ENCODE data around the gene CEP112.

CEP112 gene

GRCh38 chr17:65655706-65656105 is 536.2 kb downstream of the CEP112 start:
- no peak for TF ChIP-seq POLR2A (IDR thresholded peaks at IDR 0.05; ENCODE audit: extremely low read depth, insufficient read length)
- TF ChIP-seq CTCF (IDR thresholded peaks at IDR 0.05; ENCODE audit: low read depth, low read length), result no peak
- TF ChIP-seq, protein P1, sequence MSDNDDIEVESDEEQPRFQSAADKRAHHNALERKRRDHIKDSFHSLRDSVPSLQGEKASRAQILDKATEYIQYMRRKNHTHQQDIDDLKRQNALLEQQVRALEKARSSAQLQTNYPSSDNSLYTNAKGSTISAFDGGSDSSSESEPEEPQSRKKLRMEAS (IDR thresholded peaks at IDR 0.05; ENCODE audit: low read depth, low read length), result no peak
- no peak for TF ChIP-seq MYC (IDR thresholded peaks at IDR 0.05; ENCODE audit: low read depth, low read length)
- DNase-seq (ENCODE audit: low read depth), result no peak
- no peak overlapping the region for H3K4me3 ChIP-seq (ENCODE audit: low read depth, low read length)

GRCh38 chr17:65644545-65644944 is 547.4 kb downstream of the CEP112 start:
- TF ChIP-seq MYC (IDR thresholded peaks at IDR 0.05; ENCODE audit: low read depth, low read length), result no peak
- no peak for TF ChIP-seq CTCF (IDR thresholded peaks at IDR 0.05; ENCODE audit: low read depth, low read length)
- TF ChIP-seq, protein P1 (IDR thresholded peaks at IDR 0.05; ENCODE audit: low read depth, low read length), result no peak
- no peak for TF ChIP-seq POLR2A (IDR thresholded peaks at IDR 0.05; ENCODE audit: extremely low read depth, insufficient read length)
- DNase-seq (ENCODE audit: low read depth), result no peak
- H3K4me3 ChIP-seq (ENCODE audit: low read depth, low read length), result no peak overlapping the region

DNA sequence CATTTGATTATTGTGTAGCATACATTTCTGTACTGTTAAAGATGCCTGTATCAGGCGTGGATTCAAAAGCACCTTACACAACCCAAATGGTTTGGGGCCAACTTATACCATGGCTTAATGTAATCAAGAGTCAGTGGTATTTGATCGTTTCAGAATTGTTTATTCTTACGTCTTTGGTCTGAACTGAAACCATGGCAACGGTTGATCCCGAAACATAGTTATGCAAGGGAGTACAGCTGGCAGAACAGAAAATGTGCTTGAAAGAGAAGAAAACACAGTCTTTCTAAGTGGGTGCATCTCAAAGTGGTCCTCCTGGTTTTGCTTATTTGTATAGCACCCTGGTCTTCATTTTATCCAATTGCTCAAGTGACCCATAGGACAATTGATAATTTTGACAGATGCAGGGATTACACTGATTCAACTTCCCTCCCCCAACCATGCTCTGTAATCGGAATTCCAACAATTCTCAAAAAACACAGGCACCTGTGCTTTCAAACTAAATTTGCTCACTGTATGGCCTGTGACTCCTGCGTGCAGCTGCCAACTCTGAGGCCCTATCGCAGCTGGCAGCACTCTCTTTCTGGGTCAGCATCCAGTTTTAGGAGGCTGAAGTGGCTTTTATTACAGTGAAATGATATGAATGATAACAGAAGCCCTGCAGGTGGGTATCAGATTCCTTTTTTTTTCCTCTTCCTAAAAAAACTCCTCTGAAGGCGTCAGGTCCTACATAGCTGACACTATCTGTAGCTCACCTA is 553.5 kb downstream of the CEP112 start:
- TF ChIP-seq, protein P1 (IDR thresholded peaks at IDR 0.05; ENCODE audit: low read depth, low read length), result no peak
- no peak overlapping the region for H3K4me3 ChIP-seq (ENCODE audit: low read depth, low read length)
- no peak for DNase-seq (ENCODE audit: low read depth)

- H3K4me3 ChIP-seq (ENCODE audit: low read depth, low read length), result no peak overlapping the region
- TF ChIP-seq, protein P1 (IDR thresholded peaks at IDR 0.05; ENCODE audit: low read depth, low read length), result no peak
- TF ChIP-seq MYC (IDR thresholded peaks at IDR 0.05; ENCODE audit: low read depth, low read length) (no peak), CTCF (IDR thresholded peaks at IDR 0.05; ENCODE audit: low read depth, low read length) (no peak), POLR2A (IDR thresholded peaks at IDR 0.05; ENCODE audit: extremely low read depth, insufficient read length) (no peak)
- DNase-seq (ENCODE audit: low read depth), result no peak
Observed at GRCh38 chr17:65637786-65638185, 554.1 kb downstream of the CEP112 start.

DNA sequence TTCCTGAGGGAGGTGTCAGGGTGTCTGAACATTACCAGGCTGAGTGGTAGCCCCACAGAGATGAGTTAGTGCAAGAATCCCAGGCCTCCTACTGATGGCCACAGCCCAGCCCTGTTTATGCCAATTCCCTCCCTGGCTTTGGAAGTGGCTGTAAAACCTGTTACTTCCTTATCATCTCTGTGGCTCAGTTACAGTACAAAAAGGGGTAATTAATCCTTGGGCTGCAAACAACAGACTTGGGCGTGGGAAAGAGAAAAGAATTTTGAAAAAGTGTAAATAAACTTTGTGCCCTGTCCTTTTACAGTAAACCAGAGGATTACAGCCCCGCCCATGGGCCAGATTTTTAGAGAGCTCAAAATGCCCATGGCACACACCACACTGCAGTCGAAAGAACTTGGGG is 557.4 kb downstream of the CEP112 start:
- H3K4me3 ChIP-seq (ENCODE audit: low read depth, low read length), result no peak overlapping the region
- DNase-seq (ENCODE audit: low read depth), result no peak
- TF ChIP-seq POLR2A (IDR thresholded peaks at IDR 0.05; ENCODE audit: extremely low read depth, insufficient read length) (no peak), CTCF (IDR thresholded peaks at IDR 0.05; ENCODE audit: low read depth, low read length) (no peak), MYC (IDR thresholded peaks at IDR 0.05; ENCODE audit: low read depth, low read length) (no peak)
- TF ChIP-seq, protein P1 (IDR thresholded peaks at IDR 0.05; ENCODE audit: low read depth, low read length), result no peak

DNA sequence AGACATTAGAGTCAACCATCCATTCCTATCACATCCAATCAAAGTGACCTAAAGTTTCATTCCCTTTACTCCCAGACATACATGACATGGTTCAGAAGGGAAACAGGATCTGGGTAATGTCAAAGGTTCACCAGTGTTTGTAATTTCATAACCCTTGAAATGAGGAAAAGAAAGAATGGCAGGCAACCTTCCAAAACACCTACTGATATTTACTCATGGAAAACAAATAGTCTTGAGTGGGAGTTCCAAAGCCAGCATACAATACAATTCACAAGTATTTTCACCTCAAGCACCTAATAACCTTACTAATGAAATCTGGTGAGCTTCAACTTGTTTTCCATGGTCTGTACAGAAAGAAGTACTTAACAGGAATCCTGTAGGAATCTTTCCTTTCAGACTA is 557.9 kb downstream of the CEP112 start:
- no peak for TF ChIP-seq MYC (IDR thresholded peaks at IDR 0.05; ENCODE audit: low read depth, low read length)
- TF ChIP-seq, protein P1 (IDR thresholded peaks at IDR 0.05; ENCODE audit: low read depth, low read length), result no peak
- DNase-seq (ENCODE audit: low read depth), result no peak
- H3K4me3 ChIP-seq (ENCODE audit: low read depth, low read length), result no peak overlapping the region

All from NB4 (cell line).